Upper lobe of left lung (tissue), 6 donors: Measurements from ENCODE around the gene GPR65. TPM values are rescaled to one million over a fixed set of nuclear protein-coding genes. Genes with fewer than 3 reads are reported as not detected.

Experiments
- ATAC-seq, 2 donors: fragments of 200-7000 bp; cut with Tn5 transposase; one replicate each; pipeline ENCODE4 v1.9.1; 2022; ENCODE audit warnings: mild to moderate bottlenecking in 2 of 2, moderate library complexity in 2 of 2; ENCODE audit not compliant: low FRiP score in 2 of 2
- DNase-seq, 2 donors: peaks; one replicate each; pipeline ENCODE4 v3.0.0-alpha.2; 2019 to 2020
- H3K27ac ChIP-seq, 4 donors: fragments of 200-600 bp; sonication (generic); one replicate each; pipeline ENCODE4 v1.5.1; 2016 to 2019
- H3K27me3 ChIP-seq, 4 donors: fragments of 200-600 bp; sonication (generic); one replicate each; pipeline ENCODE4 v1.5.1; 2017 to 2019
- H3K36me3 ChIP-seq, 4 donors: fragments of 200-600 bp; sonication (generic); one replicate each; pipeline ENCODE4 v1.5.1; 2016 to 2019
- H3K4me1 ChIP-seq, 4 donors: fragments of 200-600 bp; sonication (generic); one replicate each; pipeline ENCODE4 v1.5.1; 2018 to 2019
- H3K4me3 ChIP-seq, 4 donors: fragments of 200-600 bp; sonication (generic); one replicate each; pipeline ENCODE4 v1.5.1; 2017 to 2019; ENCODE audit warnings: mild to moderate bottlenecking in 2 of 4, moderate library complexity in 1 of 4
- H3K9me3 ChIP-seq, 4 donors: fragments of 200-600 bp; sonication (generic); one replicate each; pipeline ENCODE4 v1.5.1; 2018 to 2019
- CTCF ChIP-seq, 6 experiments: fragments of 450-650 bp in 4 of 6; fragments of 200-600 bp in 2 of 6; sonication (generic) in 2 of 6; IDR thresholded peaks; one replicate each; pipeline ENCODE4 v1.5.1; 2016 to 2019; ENCODE audit warnings: antibody characterized with exemption in 6 of 6
- EP300 ChIP-seq, 4 donors: sonication (generic); formaldehyde crosslinking; IDR thresholded peaks; one replicate each; pipeline ENCODE4 v1.5.1; 2017; ENCODE audit warnings: antibody characterized with exemption in 4 of 4, control low read depth in 2 of 4
- POLR2A ChIP-seq, 4 donors: fragments of 450-650 bp; IDR thresholded peaks; one replicate each; pipeline ENCODE4 v1.5.1; 2016 to 2017; ENCODE audit warnings: antibody characterized with exemption in 4 of 4, mild to moderate bottlenecking in 2 of 4
- POLR2AphosphoS5 ChIP-seq, 2 donors: sonication (generic); formaldehyde crosslinking; IDR thresholded peaks; one replicate each; pipeline ENCODE4 v1.5.1; 2017; ENCODE audit warnings: antibody characterized with exemption in 2 of 2
- WGBS, 2 donors: methylation state at CpG; one replicate each; pipeline ENCODE4 v1.1.5; 2017 to 2018; 5-methylcytosine and 5-hydroxymethylcytosine counted together
- small RNA-seq, 4 donors: library from RNA; depleted of rRNA; stranded (forward); fragments of <200 nt; gene quantifications; one replicate each; pipeline ENCODE3, GENCODE V24; 2016
- total RNA-seq, 6 donors: library from RNA; depleted of rRNA in 4 of 6; stranded (reverse); fragments of >200 nt in 4 of 6; gene quantifications; one replicate each; pipeline versions ENCODE4 v1.1.0 to v1.2.1, GENCODE V29; 2016 to 2021
- donor health status: DM: no; HTN: no; CAD: no; lungs with moderate emphysema.
- donor health status: DM: no; HTN: yes; CAD: no; lungs with severe emphysema.

GPR65 gene
- total RNA-seq, 6 donors from 2014 or later, result 3.2 to 7.0 (median 3.8) TPM

- no peaks in the 10 kb centered on the region for H3K9me3 ChIP-seq
- no peak for DNase-seq
- TF ChIP-seq POLR2A (IDR thresholded peaks at IDR 0.05), result no peak
- TF ChIP-seq EP300 (IDR thresholded peaks at IDR 0.05), result no peak
- no peak for TF ChIP-seq POLR2AphosphoS5 (IDR thresholded peaks at IDR 0.05)
- no peak for TF ChIP-seq CTCF (IDR thresholded peaks at IDR 0.05)
- peaks cover 0 to 3% (median 0%) of the 10 kb centered on the region in 4 donors for H3K4me1 ChIP-seq
- H3K27ac ChIP-seq, result peak overlapping the region in 1 of 4 donors; percentile 35
- WGBS, 2 donors, result 70 to 88% methylated on average over 1 of the region's 1 CpG
- no peak for ATAC-seq
- no peaks in the 10 kb centered on the region for H3K36me3 ChIP-seq
- no peak overlapping the region for H3K4me3 ChIP-seq
- H3K27me3 ChIP-seq, result no peaks in the 10 kb centered on the region
Measured at GRCh38 chr14:88048351-88048750, 43.4 kb downstream of the GPR65 start.

GRCh38 chr14:88049266-88049665 is 44.3 kb downstream of the GPR65 start:
- 68 to 77% methylated on average over 1 of the region's 1 CpG for WGBS, 2 donors
- ATAC-seq, result peak in 1 of 2 donors; percentile 51
- H3K27ac ChIP-seq, result peak overlapping the region in 1 of 4 donors; percentile 35

DNA sequence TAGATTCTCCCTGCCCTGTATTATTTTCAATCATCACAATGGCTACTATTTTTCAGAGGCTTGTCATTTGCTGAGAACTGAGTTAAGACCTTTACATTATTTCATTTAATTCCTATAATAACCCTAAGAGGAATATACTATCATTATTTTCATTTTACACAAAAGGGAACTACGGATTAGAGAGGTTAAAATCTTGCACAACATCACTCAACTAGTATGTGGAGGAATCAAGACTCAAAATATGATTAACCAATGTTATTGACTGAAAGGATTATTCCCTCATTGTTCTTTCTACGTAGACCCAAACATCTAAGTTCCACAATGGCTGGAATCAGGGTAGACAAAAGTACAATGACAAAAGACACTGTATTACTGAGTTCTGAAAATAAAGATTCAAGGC is 45.0 kb downstream of the GPR65 start:
- 35 to 56% methylated on average over 2 of the region's 2 CpGs for WGBS, 2 donors
- H3K9me3 ChIP-seq, result no peaks in the 10 kb centered on the region
- TF ChIP-seq POLR2A (IDR thresholded peaks at IDR 0.05) (no peak), POLR2AphosphoS5 (IDR thresholded peaks at IDR 0.05) (no peak), EP300 (IDR thresholded peaks at IDR 0.05) (no peak), CTCF (IDR thresholded peaks at IDR 0.05) (no peak)

More at GRCh38 chr14:88049266-88049665, 44.3 kb downstream of the GPR65 start:
- DNase-seq, result no peak
- Histone ChIP-seq H3K27me3 (no peaks in the 10 kb centered on the region), H3K36me3 (no peaks in the 10 kb centered on the region), H3K4me1 (peaks cover 0 to 3% (median 0%) of the 10 kb centered on the region in 4 donors), H3K4me3 (no peak overlapping the region), H3K9me3 (no peaks in the 10 kb centered on the region)
- TF ChIP-seq EP300 (IDR thresholded peaks at IDR 0.05) (no peak), POLR2AphosphoS5 (IDR thresholded peaks at IDR 0.05) (no peak), CTCF (IDR thresholded peaks at IDR 0.05) (no peak), POLR2A (IDR thresholded peaks at IDR 0.05) (no peak)

DNA sequence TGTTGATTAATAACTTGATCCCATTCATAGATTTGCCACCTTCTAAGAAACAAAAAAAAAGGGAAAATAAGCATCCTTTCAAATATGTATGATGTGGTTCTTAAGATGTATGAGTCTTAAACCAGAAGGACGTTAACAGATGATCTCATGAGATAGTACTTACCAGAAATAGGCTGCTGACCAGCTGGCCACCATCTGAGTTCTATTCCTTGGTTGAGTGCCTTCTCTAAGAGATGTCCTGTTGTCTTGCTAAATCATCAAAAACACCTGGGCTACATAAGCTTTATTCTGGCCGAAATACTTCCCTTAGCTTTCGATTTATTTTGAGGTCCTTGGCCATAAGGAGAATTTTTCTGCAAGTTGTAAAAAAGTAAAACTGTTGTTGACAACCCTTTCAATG is 55.6 kb downstream of the GPR65 start:
- no peaks in the 10 kb centered on the region for H3K4me1 ChIP-seq
- H3K9me3 ChIP-seq, result no peaks in the 10 kb centered on the region
- WGBS, 2 donors, result 83 to 89% methylated on average over 3 of the region's 3 CpGs
- no peak overlapping the region for H3K4me3 ChIP-seq
- TF ChIP-seq EP300 (IDR thresholded peaks at IDR 0.05), result no peak
- no peak for TF ChIP-seq POLR2AphosphoS5 (IDR thresholded peaks at IDR 0.05)
- no peak for TF ChIP-seq CTCF (IDR thresholded peaks at IDR 0.05)
- TF ChIP-seq POLR2A (IDR thresholded peaks at IDR 0.05), result no peak
- ATAC-seq, result no peak
- no peak for DNase-seq
- no peaks in the 10 kb centered on the region for H3K36me3 ChIP-seq
- H3K27me3 ChIP-seq, result no peaks in the 10 kb centered on the region
- H3K27ac ChIP-seq, result no peak overlapping the region

More for the DNA sequence above, 45.0 kb downstream of the GPR65 start:
- Histone ChIP-seq H3K4me1 (no peaks in the 10 kb centered on the region), H3K27ac (peak overlapping the region in 1 of 4 donors; percentile 22), H3K36me3 (no peaks in the 10 kb centered on the region), H3K27me3 (no peaks in the 10 kb centered on the region), H3K4me3 (no peak overlapping the region)
- DNase-seq (no peak), ATAC-seq (no peak)

DNA sequence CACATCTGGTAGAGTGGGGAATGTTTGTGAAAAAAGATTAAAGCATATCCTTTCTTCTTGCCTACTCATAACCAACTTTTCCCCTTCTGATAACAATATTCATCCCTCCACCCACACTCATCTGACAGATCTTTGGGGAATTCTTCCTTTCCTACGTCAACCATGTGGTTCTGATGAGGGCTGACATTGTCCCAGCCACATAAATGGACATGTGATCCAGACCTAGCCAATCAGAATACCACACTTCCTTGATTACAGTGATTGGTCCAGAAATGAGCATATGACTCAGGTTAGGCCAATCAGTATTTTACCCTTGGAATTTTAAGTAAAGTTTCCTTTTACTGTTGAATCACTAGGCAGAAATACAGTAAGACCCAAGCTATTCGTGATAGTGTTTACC is 58.9 kb downstream of the GPR65 start:
- no peaks in the 10 kb centered on the region for H3K4me1 ChIP-seq
- DNase-seq (no peak), ATAC-seq (no peak)
- no peaks in the 10 kb centered on the region for H3K27me3 ChIP-seq
- no peak for TF ChIP-seq EP300 (IDR thresholded peaks at IDR 0.05)
- 73 to 90% methylated on average over 2 of the region's 2 CpGs for WGBS, 2 donors
- no peaks in the 10 kb centered on the region for H3K36me3 ChIP-seq
- H3K9me3 ChIP-seq, result no peaks in the 10 kb centered on the region
- no peak overlapping the region for H3K4me3 ChIP-seq
- H3K27ac ChIP-seq, result no peak overlapping the region

Small RNAs within 50 kb of the gene (small RNA-seq; reads per million reads assigned to genes)
- 0 reads per million in 4 donors for gene RNU6-835P

Other genes with a start within 250 kb of the GPR65 start
- gene GALC, start 12.0 kb upstream of the GPR65 start, total RNA-seq, result 10 to 100 TPM; 24.2 to 64.3 (median 49.0) TPM